GM12892 (cell line): ENCODE measurements around the gene KCNH4.
"Not testable (repeated sequence)": the region's sequence is repeated elsewhere in the genome, so short reads cannot be mapped to it uniquely, and the experiment has no call there.

ENCODE experiments used
- DNase-seq: peaks from one replicate; pipeline ENCODE4 v3.0.0; 2011; ENCODE audit not compliant: insufficient read length
- FAIRE-seq: peaks from 2 replicates; lab custom pipeline; 2011; peaks lifted over from hg19 to GRCh38; lab: Jason Lieb, UNC
- POLR2A ChIP-seq: IDR thresholded peaks from 2 replicates; pipeline ENCODE4 v1.6.1; 2011; ENCODE audit warnings: low read depth, low read length, control low read depth
- POLR2AphosphoS5 ChIP-seq: IDR thresholded peaks from 2 replicates; pipeline ENCODE4 v1.6.1; 2011; ENCODE audit warnings: low read depth, low read length, control low read depth
- TAF1 ChIP-seq: IDR thresholded peaks from 2 replicates; pipeline ENCODE4 v1.6.1; 2011; ENCODE audit warnings: low read depth, mild to moderate bottlenecking, control low read depth, low read length, borderline replicate concordance

Gene KCNH4

DNA sequence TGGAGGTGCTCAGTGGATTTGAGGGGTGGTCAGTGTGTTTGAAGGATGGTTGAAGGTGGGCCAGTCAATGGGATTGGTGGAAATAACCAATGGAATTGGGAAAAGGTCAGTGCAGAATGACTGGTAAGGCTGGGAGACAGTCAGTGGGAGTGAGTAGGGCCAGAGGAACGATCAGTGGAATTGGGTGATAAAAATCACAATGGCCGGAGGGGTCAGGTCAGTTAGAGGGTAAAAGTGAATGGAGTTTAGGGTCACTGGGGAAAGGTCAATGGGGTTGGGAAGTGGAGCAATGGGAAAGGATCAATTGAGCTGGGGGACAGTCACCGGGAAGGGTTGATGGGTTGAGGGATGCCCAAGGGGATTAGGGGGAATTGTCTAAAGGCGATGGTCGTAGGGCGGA, 15.2 kb downstream of the KCNH4 start:
- no peak for DNase-seq
- FAIRE-seq, result no peak
- TF ChIP-seq POLR2A, result no peak
- TF ChIP-seq TAF1, result no peak
- TF ChIP-seq POLR2AphosphoS5, result no peak

DNA sequence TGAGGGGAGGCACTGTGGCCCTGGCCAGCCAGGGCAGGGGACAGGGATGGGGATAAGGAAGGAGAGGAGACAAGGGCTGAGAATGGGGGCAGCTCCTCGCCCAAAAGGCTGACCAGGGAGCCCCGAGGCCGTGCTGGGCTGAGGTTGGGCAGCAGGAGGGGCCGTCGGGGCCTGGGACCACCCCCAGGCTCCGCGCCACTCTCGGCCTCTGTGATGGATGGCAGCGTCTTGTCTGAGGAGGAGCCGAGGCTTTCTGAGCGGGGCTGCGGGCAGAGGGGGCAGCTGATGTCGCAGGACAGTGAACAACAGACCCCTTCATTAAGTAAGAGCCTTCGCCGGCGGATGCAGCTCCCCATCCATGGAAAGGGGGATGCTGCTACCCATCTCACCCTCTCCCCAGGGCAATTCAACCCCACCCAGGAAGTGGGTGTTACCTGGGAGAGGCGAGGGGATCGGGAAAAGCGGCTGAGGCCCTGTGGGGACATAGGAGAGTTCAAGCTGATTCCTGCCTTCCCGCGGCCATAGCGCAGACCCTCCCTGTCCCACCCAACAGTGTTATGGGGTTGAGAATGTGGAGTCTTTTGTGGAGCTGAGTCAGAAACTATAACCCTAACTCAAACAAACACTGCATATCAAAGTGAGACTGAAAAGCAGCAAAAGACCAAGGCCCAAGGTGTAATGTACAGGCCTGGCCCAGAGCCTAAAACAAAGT, 17.1 kb downstream of the KCNH4 start:
- FAIRE-seq (no peak), DNase-seq (no peak)
- TF ChIP-seq TAF1, result no peak
- TF ChIP-seq POLR2AphosphoS5, result no peak
- TF ChIP-seq POLR2A, result no peak

DNA sequence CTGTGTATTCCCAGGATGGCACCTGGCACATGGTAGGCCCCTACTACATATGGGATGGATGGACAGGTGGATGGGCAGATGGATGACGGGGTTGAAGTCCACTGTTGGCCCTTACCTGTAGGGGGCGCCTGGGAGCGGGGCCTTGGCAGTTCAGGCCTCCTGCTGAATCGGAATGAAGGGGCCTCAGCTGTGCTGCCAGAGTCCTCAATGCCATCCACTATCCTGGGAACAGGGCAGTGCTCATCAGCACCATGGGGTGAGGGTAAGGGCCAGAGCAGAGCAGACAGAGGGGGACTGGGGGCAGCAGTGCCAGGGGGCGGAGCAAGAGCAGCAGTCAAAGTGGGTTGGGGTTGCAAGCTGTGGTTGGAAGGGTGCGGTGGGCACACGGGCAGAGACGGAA, 17.8 kb downstream of the KCNH4 start:
- FAIRE-seq (no peak), DNase-seq (peak; percentile 45)
- TF ChIP-seq POLR2A (no peak), POLR2AphosphoS5 (no peak), TAF1 (no peak)

DNA sequence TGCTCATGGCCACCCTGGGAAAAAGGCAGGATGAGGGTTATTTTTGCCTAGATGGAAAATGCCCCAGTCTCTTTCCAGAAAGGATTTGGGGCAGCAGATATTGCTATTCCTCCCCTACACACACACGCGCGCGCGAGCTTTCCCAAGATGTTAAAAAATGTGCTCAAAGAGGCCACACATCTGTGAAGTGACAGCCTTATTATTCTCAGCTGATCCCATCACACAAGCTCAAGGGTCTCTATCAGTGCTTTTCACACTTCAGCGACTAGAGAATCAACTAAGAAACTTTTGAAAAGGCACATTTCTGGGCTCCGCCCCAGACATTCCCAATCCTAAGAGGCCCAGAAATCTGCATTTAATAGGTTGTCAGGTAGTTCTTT, 20.4 kb downstream of the KCNH4 start:
- no peak for TF ChIP-seq TAF1
- no peak for TF ChIP-seq POLR2A
- TF ChIP-seq POLR2AphosphoS5, result no peak
- FAIRE-seq (no peak), DNase-seq (no peak)

DNA sequence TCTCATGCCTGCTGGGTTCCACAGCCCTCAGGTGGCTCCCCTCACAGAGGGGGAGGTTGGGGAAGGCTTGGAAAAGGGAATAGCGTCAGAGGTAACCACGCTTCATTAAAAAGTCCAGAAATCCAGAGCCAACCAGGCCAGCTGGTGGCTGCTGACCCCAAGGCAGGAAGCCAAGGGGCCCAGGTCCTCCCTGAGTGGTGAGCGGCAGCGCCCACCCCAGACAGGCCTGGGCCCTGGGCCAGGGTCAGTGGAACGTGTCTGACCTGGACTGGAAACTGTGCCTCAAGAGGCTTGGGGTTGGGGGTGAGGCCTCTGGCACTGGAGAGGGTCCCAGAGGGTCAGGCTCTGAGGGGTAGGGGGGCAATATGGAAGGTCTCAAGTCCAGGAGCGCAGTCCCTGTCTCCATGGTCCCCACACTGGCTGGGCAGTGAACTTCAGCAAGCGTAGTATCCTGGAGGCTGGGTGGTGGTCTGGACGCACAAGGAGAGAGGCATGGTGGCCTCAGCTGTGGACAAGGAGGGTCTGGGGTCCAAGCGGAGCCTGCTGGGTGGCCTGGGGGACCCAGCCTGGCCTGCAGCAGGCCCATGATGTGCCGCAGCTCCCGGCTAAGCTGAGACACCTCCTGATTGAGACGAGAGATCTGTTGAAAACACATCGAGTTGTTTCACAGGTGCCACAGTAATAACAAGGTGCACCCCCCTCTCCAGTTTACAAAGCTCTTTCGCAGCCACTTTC, 21.0 kb downstream of the KCNH4 start:
- no peak for DNase-seq
- TF ChIP-seq POLR2AphosphoS5 (no peak), TAF1 (no peak), POLR2A (no peak)
- FAIRE-seq, result no peak

DNA sequence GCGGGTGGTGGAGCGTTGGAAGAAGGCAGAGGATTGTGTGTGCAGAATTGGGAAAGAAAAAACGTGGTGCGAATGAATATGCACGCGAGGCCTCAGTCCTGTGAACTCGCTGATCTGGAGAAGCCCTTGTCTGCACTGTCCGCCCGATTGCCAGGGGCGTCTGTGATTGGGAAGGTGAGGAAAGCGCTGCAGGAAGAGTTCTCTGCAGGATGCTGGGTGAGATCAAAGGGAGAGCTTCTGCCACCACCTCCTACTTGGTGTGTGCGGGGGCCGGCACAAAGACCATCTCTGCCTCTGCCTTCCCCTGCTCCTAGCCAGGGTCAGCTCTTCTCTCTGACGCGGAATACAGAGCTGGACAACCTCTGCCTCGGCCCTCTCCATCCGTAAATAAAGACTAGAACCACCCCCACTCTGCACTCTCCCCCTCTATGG, 25.3 kb downstream of the KCNH4 start:
- TF ChIP-seq TAF1 (no peak), POLR2AphosphoS5 (no peak), POLR2A (no peak)
- FAIRE-seq (no peak), DNase-seq (no peak)

DNA sequence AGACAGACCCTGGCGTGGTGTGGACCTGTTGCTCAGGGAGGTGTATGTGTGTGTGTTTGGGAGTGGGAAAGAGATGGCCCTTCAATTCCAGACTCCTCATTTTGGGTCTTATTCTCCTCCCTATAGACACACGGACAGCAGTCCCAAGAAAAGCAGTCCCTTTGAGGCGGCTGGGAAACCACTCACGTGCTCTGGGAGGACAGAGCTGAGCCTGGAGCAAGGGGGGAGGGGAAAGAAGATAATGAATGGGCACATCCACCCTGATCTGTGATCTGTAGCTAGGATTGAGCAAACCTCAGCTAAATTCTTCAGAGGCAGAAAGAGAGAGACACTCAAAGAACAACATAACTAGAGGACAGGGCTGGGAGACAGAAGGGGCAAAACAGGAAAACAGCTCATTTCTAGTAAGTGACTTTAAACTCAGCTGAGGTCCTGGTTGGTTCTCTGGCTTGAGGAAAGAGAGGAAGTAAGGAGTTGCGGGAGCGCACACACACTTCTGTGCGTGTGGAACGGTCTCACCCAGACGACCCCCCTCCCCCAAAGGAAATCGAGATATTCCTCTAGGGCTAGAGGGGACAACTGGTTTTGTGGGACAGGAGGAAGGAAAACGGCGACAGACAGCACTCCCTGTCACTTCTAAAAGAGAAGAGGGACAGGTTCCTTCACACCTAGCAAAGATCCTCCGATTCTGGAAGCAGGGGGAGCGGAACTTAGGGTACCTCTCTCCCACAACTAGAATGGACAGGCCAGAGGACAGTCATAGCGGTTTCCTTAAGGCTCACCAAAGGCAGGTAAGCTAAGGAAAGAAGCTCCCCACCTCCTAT, 26.8 kb downstream of the KCNH4 start:
- TF ChIP-seq POLR2AphosphoS5 (no peak), POLR2A (no peak)
- DNase-seq (no peak), FAIRE-seq (peak; percentile 74)

DNA sequence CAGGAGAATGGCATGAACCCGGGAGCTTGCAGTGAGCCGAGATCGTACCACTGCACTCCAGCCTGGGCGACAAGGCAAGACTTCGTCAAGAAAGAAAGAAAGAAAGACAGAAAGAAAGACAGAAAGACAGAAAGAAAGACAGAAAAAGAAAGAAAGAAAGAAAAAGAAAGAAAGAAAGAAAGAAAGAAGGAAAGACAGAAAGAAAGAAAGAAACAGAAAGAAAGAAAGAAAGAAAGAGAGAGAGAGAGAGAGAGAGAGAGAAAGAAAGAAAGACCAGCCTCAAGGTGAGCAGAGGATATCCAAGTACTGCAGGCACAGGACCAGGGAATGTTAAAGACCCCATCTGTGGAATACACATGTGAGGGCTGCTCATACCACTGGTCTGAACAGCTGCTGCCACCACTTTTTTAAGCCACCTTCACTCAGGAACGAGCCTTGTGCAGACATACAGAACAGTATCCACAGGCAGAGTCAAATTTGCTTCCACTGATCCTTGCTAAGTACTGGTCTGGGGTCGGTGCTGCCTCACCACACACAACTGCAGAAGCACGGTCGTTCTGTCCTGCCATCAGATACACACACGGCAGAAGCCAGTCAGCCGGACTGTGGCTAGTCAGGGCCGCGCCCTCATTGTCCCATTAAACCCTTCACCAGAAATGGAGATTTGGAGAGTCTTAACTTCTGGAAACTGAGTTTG, 33.9 kb downstream of the KCNH4 start:
- DNase-seq (no peak), FAIRE-seq (no peak)
- TF ChIP-seq POLR2AphosphoS5 (no peak), TAF1 (no peak), POLR2A (no peak)

DNA sequence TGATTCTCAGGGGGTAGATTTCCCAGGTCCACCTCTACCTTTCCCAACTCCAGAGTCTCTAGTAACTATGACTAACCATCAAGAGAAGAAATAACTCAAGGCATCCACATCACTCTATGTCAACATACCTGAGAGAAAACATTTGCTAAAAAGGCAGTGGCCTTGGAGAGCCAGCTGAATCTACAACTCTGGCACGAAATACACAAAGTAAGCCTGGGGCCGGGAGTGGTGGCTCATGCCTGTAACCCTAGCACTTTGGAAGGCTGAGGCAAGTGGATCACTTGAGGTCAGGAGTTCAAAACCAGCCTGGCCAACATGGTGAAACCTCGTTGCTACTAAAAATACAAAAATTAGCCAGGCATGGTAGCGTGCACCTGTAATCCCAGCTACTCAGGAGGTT, 37.8 kb downstream of the KCNH4 start:
- not testable (repeated sequence) for FAIRE-seq, DNase-seq

DNA sequence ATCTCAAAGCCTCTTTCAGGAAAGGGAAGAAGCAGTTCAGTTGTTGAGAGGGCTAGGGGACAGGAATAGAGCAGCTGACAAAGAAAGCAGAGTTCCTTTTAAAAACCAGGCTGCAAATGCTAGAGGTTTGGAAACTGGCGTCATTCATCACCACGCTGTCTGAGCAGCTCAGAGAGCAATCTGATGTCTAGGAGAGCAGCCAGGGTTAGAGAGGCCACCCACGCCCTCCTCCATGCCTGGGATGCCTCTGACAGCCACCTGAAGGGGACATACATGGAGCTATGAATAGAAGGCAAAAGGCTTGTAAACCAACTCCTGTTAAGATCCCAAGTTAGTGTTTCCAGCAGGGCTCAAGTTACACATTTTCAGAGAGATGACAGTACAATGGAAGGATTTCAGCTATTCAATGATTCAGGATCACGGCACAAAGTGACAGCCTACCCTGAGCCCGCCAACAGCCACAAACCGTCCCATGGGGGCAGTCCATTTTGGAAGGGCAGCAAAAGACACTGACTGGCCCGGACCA, 38.5 kb downstream of the KCNH4 start:
- no peak for FAIRE-seq
- no peak for DNase-seq
- no peak for TF ChIP-seq TAF1
- TF ChIP-seq POLR2A, result no peak
- TF ChIP-seq POLR2AphosphoS5, result no peak

DNA sequence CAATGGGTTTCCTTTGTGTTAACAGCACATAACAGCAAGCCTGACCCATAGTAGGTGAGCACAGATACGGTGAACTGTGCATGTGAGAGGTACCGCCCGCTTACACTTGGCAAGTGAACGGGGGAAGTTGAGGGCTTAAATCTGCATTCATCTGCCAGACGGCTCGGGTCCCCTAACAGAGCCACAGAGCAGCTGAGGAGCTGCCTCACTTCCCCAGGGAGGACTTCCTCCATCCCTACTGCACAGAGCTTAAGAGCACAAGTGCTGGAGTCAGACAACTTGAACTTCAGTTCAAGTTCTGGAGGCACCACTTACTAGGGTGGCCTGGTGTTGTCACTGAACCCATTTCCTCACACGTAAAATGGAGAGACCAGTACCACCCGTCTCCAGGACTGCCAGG, 39.6 kb downstream of the KCNH4 start:
- DNase-seq (no peak), FAIRE-seq (no peak)
- TF ChIP-seq POLR2A (no peak), POLR2AphosphoS5 (no peak), TAF1 (no peak)

DNA sequence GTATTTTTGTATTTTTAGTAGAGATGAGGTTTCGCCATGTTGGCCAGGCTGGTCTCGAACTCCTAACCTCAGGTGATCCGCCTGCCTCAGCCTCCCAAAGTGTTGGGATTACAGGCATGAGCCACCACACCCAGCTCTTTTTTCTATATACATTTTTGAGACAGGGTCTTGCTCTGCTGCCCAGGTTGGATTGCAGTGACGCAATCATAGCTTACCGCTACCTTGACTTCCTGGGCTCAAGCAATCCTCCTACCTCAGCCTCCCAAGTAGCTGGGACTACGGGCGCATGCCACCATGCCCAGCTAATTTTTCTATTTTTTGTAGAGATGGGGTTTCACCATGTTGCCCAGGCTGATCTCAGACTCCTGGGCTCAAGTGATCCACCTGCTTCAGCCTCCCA, 40.3 kb downstream of the KCNH4 start:
- not testable (repeated sequence) for FAIRE-seq, DNase-seq
